Smooth muscle cell (in vitro differentiated cells): ENCODE measurements around the gene ABLIM1. TPM values are rescaled to one million over a fixed set of nuclear protein-coding genes. Genes with fewer than 3 reads are reported as not detected.

Source experiments
- DNase-seq: peaks from one replicate; lab custom pipeline; 2025; ENCODE audit not compliant: unreplicated experiment; lab: John Stamatoyannopoulos, UW
- H2AFZ ChIP-seq: fragments of 200-600 bp; sonication (generic); 2 replicates; pipeline ENCODE4 v1.6.0; 2016; ENCODE audit warnings: antibody characterized with exemption, low read depth, mild to moderate bottlenecking
- H3F3A ChIP-seq: fragments of 200-600 bp; sonication (generic); 2 replicates; pipeline ENCODE4 v1.6.0; 2017; ENCODE audit warnings: antibody characterized with exemption, low read depth
- H3K27ac ChIP-seq: fragments of 200-600 bp; sonication (generic); 2 replicates; pipeline ENCODE4 v1.5.1; 2016; ENCODE audit warnings: low read depth, mild to moderate bottlenecking
- H3K27me3 ChIP-seq: fragments of 200-600 bp; sonication (generic); 2 replicates; pipeline ENCODE4 v1.6.1; 2016; ENCODE audit warnings: low read depth, mild to moderate bottlenecking
- H3K36me3 ChIP-seq: fragments of 200-600 bp; sonication (generic); 2 replicates; pipeline ENCODE4 v1.5.1; 2016; ENCODE audit warnings: low read depth
- H3K4me1 ChIP-seq: fragments of 200-600 bp; sonication (generic); 2 replicates; pipeline ENCODE4 v1.5.1; 2016; ENCODE audit warnings: low read depth
- H3K4me2 ChIP-seq: fragments of 200-600 bp; sonication (generic); 2 replicates; pipeline ENCODE4 v1.6.0; 2016; ENCODE audit warnings: mild to moderate bottlenecking
- H3K4me3 ChIP-seq: fragments of 200-600 bp; sonication (generic); 2 replicates; pipeline ENCODE4 v1.5.1; 2016; ENCODE audit warnings: mild to moderate bottlenecking
- H3K79me2 ChIP-seq: fragments of 200-600 bp; sonication (generic); 2 replicates; pipeline ENCODE4 v1.6.0; 2016; ENCODE audit warnings: low read depth, mild to moderate bottlenecking
- H3K9ac ChIP-seq: fragments of 200-600 bp; sonication (generic); 2 replicates; pipeline ENCODE4 v1.6.0; 2016; ENCODE audit warnings: low read depth
- H3K9me3 ChIP-seq: fragments of 200-600 bp; sonication (generic); replicated peaks from 2 replicates; pipeline ENCODE4 v1.5.1; 2016; ENCODE audit warnings: low read depth
- H4K20me1 ChIP-seq: fragments of 200-600 bp; sonication (generic); 2 replicates; pipeline ENCODE4 v1.6.0; 2016; ENCODE audit warnings: low read depth
- CTCF ChIP-seq: fragments of 200-600 bp; sonication (generic); IDR thresholded peaks from 2 replicates; pipeline ENCODE4 v1.5.1; 2017; ENCODE audit warnings: borderline replicate concordance, mild to moderate bottlenecking, antibody characterized with exemption; ENCODE audit not compliant: insufficient read depth, poor library complexity, severe bottlenecking
- WGBS: methylation state at CpG from one replicate; pipeline ENCODE4 v1.1.7; 2016; ENCODE audit warnings: low lambda C conversion rate; 5-methylcytosine and 5-hydroxymethylcytosine counted together
- polyA plus RNA-seq: library from polyadenylated mRNA; unstranded; fragments of >200 nt; fragmentation: Nextera tagmentation; extraction: Ambion mirVana; gene quantifications from 2 replicates; pipeline ENCODE4 v1.2.1, GENCODE V29; 2016
- total RNA-seq: library from RNA; depleted of rRNA; stranded (reverse); fragments of >200 nt; gene quantifications from 2 replicates; pipeline ENCODE4 v1.2.3, GENCODE V29; 2014

The ABLIM1 gene
- total and polyA plus RNA-seq, 2 experiments from 2014 or later: 1.6 to 17.6 TPM

- H3K9ac ChIP-seq: no peak overlapping the region
- DNase-seq: no peak
- H3K4me1 ChIP-seq: peaks cover 12% of the 10 kb centered on the region
- no peaks in the 10 kb centered on the region for H3K36me3 ChIP-seq
- H4K20me1 ChIP-seq: no peaks in the 10 kb centered on the region
- no peak overlapping the region for H3K4me2 ChIP-seq
- H3K27ac ChIP-seq: no peak overlapping the region
- H3K79me2 ChIP-seq: no peaks in the 10 kb centered on the region
- no peaks in the 10 kb centered on the region for H3F3A ChIP-seq
- WGBS: 93% methylated on average over 4 of the region's 4 CpGs
- no peak overlapping the region for H2AFZ ChIP-seq
- no peaks in the 10 kb centered on the region for H3K9me3 ChIP-seq
- no peaks in the 10 kb centered on the region for H3K27me3 ChIP-seq
- no peak overlapping the region for H3K4me3 ChIP-seq
- no peak for TF ChIP-seq CTCF
Measured at GRCh38 chr10:114491933-114492332, 166.1 kb downstream of the ABLIM1 start.

- Histone ChIP-seq H3F3A (no peaks in the 10 kb centered on the region), H2AFZ (no peak overlapping the region), H3K9ac (no peak overlapping the region), H4K20me1 (no peaks in the 10 kb centered on the region), H3K27ac (no peak overlapping the region), H3K36me3 (no peaks in the 10 kb centered on the region), H3K79me2 (no peaks in the 10 kb centered on the region), H3K4me3 (no peak overlapping the region), H3K27me3 (no peaks in the 10 kb centered on the region), H3K9me3 (no peaks in the 10 kb centered on the region), H3K4me1 (peaks cover 12% of the 10 kb centered on the region), H3K4me2 (no peak overlapping the region)
- no peak for TF ChIP-seq CTCF
- 93% methylated on average over 3 of the region's 3 CpGs for WGBS
- no peak for DNase-seq
Measured at GRCh38 chr10:114491419-114491818, 166.7 kb downstream of the ABLIM1 start.

GRCh38 chr10:114489521-114490310, 168.4 kb downstream of the ABLIM1 start:
- Histone ChIP-seq H3K9ac (no peak overlapping the region), H3K36me3 (no peaks in the 10 kb centered on the region), H4K20me1 (no peaks in the 10 kb centered on the region), H3K4me3 (no peak overlapping the region), H3K4me2 (no peak overlapping the region), H3F3A (no peaks in the 10 kb centered on the region), H2AFZ (no peak overlapping the region), H3K79me2 (no peaks in the 10 kb centered on the region), H3K4me1 (peaks cover 12% of the 10 kb centered on the region), H3K9me3 (no peaks in the 10 kb centered on the region), H3K27ac (no peak overlapping the region), H3K27me3 (no peaks in the 10 kb centered on the region)
- TF ChIP-seq CTCF: no peak
- no peak for DNase-seq
- 67% methylated on average over 14 of the region's 14 CpGs for WGBS
